Retina (tissue), 1 donor: ENCODE results near the gene MYO1G.
"Not testable (repeated sequence)": the region's sequence is repeated elsewhere in the genome, so short reads cannot be mapped to it uniquely, and the experiment has no call there.

Source experiments
- DNase-seq: peaks from one replicate; pipeline ENCODE4 v3.0.0-alpha.2; 2016

MYO1G gene

DNA sequence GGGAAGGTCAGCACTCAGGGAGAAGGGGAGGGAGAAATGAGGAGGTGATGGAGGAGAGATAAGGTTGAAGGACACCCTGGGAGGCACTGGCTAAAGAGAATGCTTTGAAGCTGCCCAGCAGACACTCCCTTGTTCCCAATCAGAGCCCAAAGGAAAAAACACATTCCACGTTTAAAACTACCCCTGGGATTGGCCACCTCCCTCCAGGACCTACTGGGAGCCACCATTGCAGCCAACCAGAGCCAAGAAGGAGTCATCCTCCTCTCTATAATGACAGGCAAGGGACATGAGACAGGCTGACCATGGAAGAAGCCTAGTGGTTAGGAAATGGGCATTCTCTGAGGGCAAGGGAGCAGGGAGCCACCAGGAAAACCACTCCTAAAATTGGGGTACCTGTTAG, 43.8 kb downstream of the MYO1G start:
- no peak for DNase-seq

DNA sequence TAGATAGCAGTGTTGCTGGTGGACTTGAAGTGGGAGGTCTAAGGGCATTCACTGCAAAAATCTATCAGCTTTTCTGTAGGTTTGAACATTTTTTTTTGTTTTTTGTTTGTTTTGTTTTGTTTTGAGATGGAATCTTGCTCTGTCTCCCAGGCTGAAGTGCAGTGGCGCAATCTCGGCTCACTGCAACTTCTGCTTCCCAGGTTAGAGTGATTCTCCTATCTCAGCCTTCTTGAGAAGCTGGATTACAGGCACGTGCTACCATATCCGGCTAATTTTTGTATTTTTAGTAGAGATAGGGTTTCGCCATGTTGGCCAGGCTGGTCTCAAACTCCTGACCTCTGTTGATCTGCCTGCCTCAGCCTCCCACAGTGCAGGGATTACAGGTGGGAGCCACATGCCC, 44.3 kb downstream of the MYO1G start:
- DNase-seq: not testable (repeated sequence)

GRCh38 chr7:44930921-44931320, 47.9 kb downstream of the MYO1G start:
- DNase-seq: no peak

GRCh38 chr7:44922351-44922694, 56.5 kb downstream of the MYO1G start:
- DNase-seq: no peak

GRCh38 chr7:44921607-44922350, 57.0 kb downstream of the MYO1G start:
- peak; percentile 68 for DNase-seq

GRCh38 chr7:44920119-44920518, 58.7 kb downstream of the MYO1G start:
- no peak for DNase-seq

DNA sequence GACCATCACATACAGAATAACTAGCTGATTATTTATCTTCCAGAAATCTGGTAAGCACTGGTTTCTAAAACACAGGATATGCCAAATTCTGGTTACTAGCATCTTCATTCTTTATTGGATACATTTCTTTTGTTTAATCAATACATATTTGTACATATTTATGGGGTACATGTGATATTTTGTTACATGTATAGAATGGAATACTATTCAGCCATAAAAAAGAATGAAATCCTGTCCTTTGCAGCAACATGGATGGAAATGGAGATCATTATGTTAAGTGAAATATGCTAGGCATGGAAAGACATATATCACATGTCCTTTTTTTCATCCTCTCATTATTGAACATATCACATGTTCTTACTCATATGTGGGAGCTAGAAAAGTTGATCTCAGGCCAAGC, 60.8 kb downstream of the MYO1G start:
- no peak for DNase-seq

GRCh38 chr7:44917465-44917864, 61.4 kb downstream of the MYO1G start:
- no peak for DNase-seq

GRCh38 chr7:44914992-44915607, 63.7 kb downstream of the MYO1G start:
- no peak for DNase-seq

- no peak for DNase-seq
Observed at GRCh38 chr7:44912775-44913347, 66.0 kb downstream of the MYO1G start.
